Endodermal cell (in vitro differentiated cells): ENCODE results near the gene OR8G1. TPM values are rescaled to one million over a fixed set of nuclear protein-coding genes. Genes with fewer than 3 reads are reported as not detected.

ENCODE experiments used
- DNase-seq: peaks from one replicate; pipeline ENCODE4 v3.0.0-alpha.2; 2017
- H3K27ac ChIP-seq: 2 replicates; pipeline ENCODE4 v1.5.1; 2013; ENCODE audit warnings: mild to moderate bottlenecking, low read depth, low read length, moderate library complexity
- H3K27me3 ChIP-seq: 2 replicates; pipeline ENCODE4 v1.6.1; 2013; ENCODE audit warnings: mild to moderate bottlenecking, low read length, moderate library complexity; ENCODE audit not compliant: insufficient read depth, control insufficient read depth, poor library complexity, severe bottlenecking
- H3K36me3 ChIP-seq: 2 replicates; pipeline ENCODE4 v1.7.0; 2013; ENCODE audit warnings: mild to moderate bottlenecking, low read length, moderate library complexity; ENCODE audit not compliant: control insufficient read depth, insufficient read depth
- H3K4me1 ChIP-seq: one replicate; pipeline ENCODE4 v1.7.0; 2013; ENCODE audit warnings: low read length; ENCODE audit not compliant: control insufficient read depth, insufficient read depth
- H3K4me3 ChIP-seq: 2 replicates; pipeline ENCODE4 v1.5.1; 2013; ENCODE audit warnings: mild to moderate bottlenecking, low read length, moderate library complexity
- H3K9ac ChIP-seq: 2 replicates; pipeline ENCODE4 v1.6.1; 2013; ENCODE audit warnings: mild to moderate bottlenecking, low read length, moderate library complexity; ENCODE audit not compliant: poor library complexity, severe bottlenecking; ENCODE audit errors: extremely low read depth
- H3K9me3 ChIP-seq: 2 replicates; pipeline ENCODE4 v1.6.1; 2013; ENCODE audit warnings: mild to moderate bottlenecking, low read length, moderate library complexity; ENCODE audit not compliant: control insufficient read depth
- H3K27ac Mint-ChIP-seq: 2 replicates; pipeline ENCODE4 v1.8.0; 2020; ENCODE audit warnings: mixed read lengths
- H3K27me3 Mint-ChIP-seq: 2 replicates; pipeline ENCODE4 v1.8.0; 2021; ENCODE audit warnings: mild to moderate bottlenecking, mixed read lengths; ENCODE audit not compliant: insufficient read depth
- H3K36me3 Mint-ChIP-seq: 2 replicates; pipeline ENCODE4 v1.8.0; 2020; ENCODE audit warnings: low read depth, mixed read lengths
- H3K4me1 Mint-ChIP-seq: 2 replicates; pipeline ENCODE4 v1.8.0; 2020; ENCODE audit warnings: mixed read lengths
- H3K4me3 Mint-ChIP-seq: 2 replicates; pipeline ENCODE4 v1.8.0; 2020; ENCODE audit warnings: mild to moderate bottlenecking, moderate library complexity, mixed read lengths
- H3K9me3 Mint-ChIP-seq: 2 replicates; pipeline ENCODE4 v1.8.0; 2020; ENCODE audit warnings: mild to moderate bottlenecking, mixed read lengths
- WGBS, 2 experiments: methylation state at CpG; one replicate each; pipeline versions ENCODE4 v1.1.5 to v1.1.7; 2013; ENCODE audit warnings: missing lambda C conversion rate in 2 of 2, mixed read lengths in 1 of 2; ENCODE audit not compliant: insufficient coverage in 1 of 2, insufficient read length in 1 of 2; 5-methylcytosine and 5-hydroxymethylcytosine counted together
- total RNA-seq, 2 donors: library from RNA; stranded (reverse); fragmentation: NEBNext Ultra II Directional in 1 of 2; extraction: Animal tissue kit (Norgen Biotek cat#: 25700) in 1 of 2; gene quantifications; 2 replicates in 1 of 2; 3 replicates in 1 of 2; pipeline ENCODE4 v1.2.1, GENCODE V29; 2021
- TF ChIP-seq, protein P1 (sequence below): fragments of 200-600 bp; sonication (generic); conservative IDR thresholded peaks from 2 replicates; pipeline ENCODE4 v1.5.0; 2021; ENCODE audit warnings: antibody characterized with exemption, mild to moderate bottlenecking

The OR8G1 gene
- total RNA-seq, 2 donors from 2014 or later = 0.11 TPM; not detected in 1

DNA sequence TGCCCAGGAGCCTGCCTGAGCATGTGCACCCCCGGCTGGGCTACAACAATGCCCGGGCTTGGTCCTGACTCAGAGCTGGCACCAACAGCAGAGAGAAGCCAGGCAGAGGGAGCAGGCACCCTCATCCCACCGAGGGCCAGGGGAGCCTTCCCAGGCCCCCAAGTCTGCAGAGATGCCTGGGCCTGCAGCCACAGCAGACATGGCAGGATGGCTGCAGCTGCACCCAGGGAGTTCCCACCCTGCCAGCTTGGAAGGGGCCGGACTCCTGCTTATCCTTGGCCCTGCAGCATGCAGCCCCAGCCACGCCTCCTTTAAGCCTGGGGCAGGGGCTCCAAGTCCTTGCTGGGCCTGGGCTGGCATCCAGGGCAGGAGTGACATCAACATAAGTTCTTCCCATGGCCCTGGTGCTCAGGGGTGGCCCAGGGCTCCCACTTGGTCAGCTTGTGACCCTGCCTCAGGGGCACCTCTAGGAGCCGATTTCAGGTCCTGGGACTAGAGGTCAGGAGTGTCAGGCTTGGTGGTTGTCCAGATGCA lies 31.0 kb upstream of the OR8G1 start:
- H3K4me3 Mint-ChIP-seq = no peak overlapping the region
- peaks cover 5% of the 10 kb centered on the region for H3K27me3 Mint-ChIP-seq
- Histone ChIP-seq H3K36me3 (no peaks in the 10 kb centered on the region), H3K4me1 (no peaks in the 10 kb centered on the region), H3K9ac (no peak overlapping the region), H3K4me3 (no peak overlapping the region), H3K27me3 (no peaks in the 10 kb centered on the region), H3K27ac (no peak overlapping the region), H3K9me3 (no peaks in the 10 kb centered on the region)
- WGBS, 2 experiments = 94 to 100% methylated on average over 1 to 6 of the region's 6 CpGs
- H3K27ac Mint-ChIP-seq = no peak overlapping the region
- no peaks in the 10 kb centered on the region for H3K9me3 Mint-ChIP-seq
- DNase-seq = no peak
- no peaks in the 10 kb centered on the region for H3K4me1 Mint-ChIP-seq
- no peaks in the 10 kb centered on the region for H3K36me3 Mint-ChIP-seq
- TF ChIP-seq, protein P1, sequence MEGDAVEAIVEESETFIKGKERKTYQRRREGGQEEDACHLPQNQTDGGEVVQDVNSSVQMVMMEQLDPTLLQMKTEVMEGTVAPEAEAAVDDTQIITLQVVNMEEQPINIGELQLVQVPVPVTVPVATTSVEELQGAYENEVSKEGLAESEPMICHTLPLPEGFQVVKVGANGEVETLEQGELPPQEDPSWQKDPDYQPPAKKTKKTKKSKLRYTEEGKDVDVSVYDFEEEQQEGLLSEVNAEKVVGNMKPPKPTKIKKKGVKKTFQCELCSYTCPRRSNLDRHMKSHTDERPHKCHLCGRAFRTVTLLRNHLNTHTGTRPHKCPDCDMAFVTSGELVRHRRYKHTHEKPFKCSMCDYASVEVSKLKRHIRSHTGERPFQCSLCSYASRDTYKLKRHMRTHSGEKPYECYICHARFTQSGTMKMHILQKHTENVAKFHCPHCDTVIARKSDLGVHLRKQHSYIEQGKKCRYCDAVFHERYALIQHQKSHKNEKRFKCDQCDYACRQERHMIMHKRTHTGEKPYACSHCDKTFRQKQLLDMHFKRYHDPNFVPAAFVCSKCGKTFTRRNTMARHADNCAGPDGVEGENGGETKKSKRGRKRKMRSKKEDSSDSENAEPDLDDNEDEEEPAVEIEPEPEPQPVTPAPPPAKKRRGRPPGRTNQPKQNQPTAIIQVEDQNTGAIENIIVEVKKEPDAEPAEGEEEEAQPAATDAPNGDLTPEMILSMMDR = no peak

DNA sequence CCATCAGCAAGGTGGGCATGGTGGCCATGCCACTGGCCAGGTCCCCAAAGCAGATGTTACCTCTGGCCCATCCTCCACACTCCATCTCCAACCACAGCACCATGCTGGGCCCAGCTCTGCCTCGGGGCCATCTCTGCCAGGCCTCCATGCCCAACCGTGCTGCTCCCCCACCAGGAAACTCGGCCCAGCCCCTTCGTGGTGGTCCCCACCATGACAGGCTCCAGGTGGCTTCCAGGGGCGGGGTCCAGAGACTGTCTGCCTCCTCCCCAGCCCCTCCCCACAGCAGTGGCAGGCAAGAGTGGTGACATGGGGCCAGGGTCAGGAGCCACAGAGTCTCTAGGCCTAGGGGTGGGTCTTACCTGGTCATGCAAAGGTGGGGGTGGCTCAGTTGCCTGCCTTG lies 30.5 kb upstream of the OR8G1 start:
- Histone ChIP-seq H3K9ac (no peak overlapping the region), H3K27me3 (no peaks in the 10 kb centered on the region), H3K9me3 (no peaks in the 10 kb centered on the region), H3K4me3 (no peak overlapping the region), H3K4me1 (no peaks in the 10 kb centered on the region), H3K27ac (no peak overlapping the region), H3K36me3 (no peaks in the 10 kb centered on the region)
- Mint-ChIP-seq H3K9me3 (no peaks in the 10 kb centered on the region), H3K27me3 (peaks cover 5% of the 10 kb centered on the region), H3K36me3 (no peaks in the 10 kb centered on the region), H3K4me3 (no peak overlapping the region), H3K27ac (no peak overlapping the region), H3K4me1 (no peaks in the 10 kb centered on the region)
- no peak for DNase-seq
- 94% methylated on average over 5 of the region's 5 CpGs; no CpG with 5 or more reads in 1 of the 2 experiments for WGBS, 2 experiments
- TF ChIP-seq, protein P1 = no peak

DNA sequence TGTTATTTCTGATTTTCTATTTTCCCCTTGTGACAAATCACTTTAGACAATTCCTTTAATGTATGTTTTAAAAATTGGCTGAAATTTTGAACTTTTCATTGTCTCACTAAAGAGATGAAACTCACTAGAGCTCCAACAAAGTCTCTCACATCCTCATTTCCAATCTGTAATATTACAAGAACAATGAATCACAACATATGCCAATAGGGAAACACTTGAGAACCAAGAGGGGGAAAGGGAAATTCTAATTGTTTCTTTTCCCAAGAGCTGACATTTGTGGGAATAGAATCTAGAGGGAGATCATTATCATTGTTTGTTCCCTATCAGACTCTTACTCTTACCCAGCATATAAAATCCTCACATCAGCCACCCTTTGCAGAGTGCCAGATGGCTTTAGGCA lies 29.6 kb upstream of the OR8G1 start:
- no peaks in the 10 kb centered on the region for H3K27me3 ChIP-seq
- no peaks in the 10 kb centered on the region for H3K4me1 Mint-ChIP-seq
- no peaks in the 10 kb centered on the region for H3K36me3 ChIP-seq
- no peaks in the 10 kb centered on the region for H3K9me3 Mint-ChIP-seq
- no peak overlapping the region for H3K4me3 ChIP-seq
- no peaks in the 10 kb centered on the region for H3K9me3 ChIP-seq
- H3K9ac ChIP-seq = no peak overlapping the region
- DNase-seq = no peak
- TF ChIP-seq, protein P1 = no peak
- H3K4me1 ChIP-seq = no peaks in the 10 kb centered on the region
- H3K4me3 Mint-ChIP-seq = no peak overlapping the region
- H3K27ac ChIP-seq = no peak overlapping the region
- H3K36me3 Mint-ChIP-seq = no peaks in the 10 kb centered on the region
- H3K27me3 Mint-ChIP-seq = peaks cover 5% of the 10 kb centered on the region
- no peak overlapping the region for H3K27ac Mint-ChIP-seq
